Neural cell (in vitro differentiated cells): ENCODE measurements around the gene MYO9A.

Experiments used
- CTCF ChIP-seq: fragments of 450-650 bp; IDR thresholded peaks from 2 replicates; pipeline ENCODE4 v1.5.1; 2014; ENCODE audit warnings: antibody characterized with exemption, mild to moderate bottlenecking, moderate library complexity; ENCODE audit not compliant: poor library complexity, severe bottlenecking
- EZH2 ChIP-seq: fragments of 200-600, 300-800 bp; shearing (Covaris generic), sonication (generic); IDR thresholded peaks from 2 replicates; pipeline ENCODE4 v1.6.1; 2014; ENCODE audit warnings: antibody characterized with exemption, low read length, borderline replicate concordance, mild to moderate bottlenecking; ENCODE audit not compliant: insufficient read depth, poor library complexity, severe bottlenecking
- MXI1 ChIP-seq: fragments of 450-650 bp; conservative IDR thresholded peaks from 2 replicates; pipeline ENCODE4 v1.6.1; 2014; ENCODE audit warnings: antibody characterized with exemption, mild to moderate bottlenecking; ENCODE audit not compliant: poor library complexity, severe bottlenecking
- POLR2AphosphoS5 ChIP-seq: IDR thresholded peaks from 2 replicates; pipeline ENCODE4 v1.6.1; 2012
- REST ChIP-seq: IDR thresholded peaks from 2 replicates; pipeline ENCODE4 v1.6.1; 2012; ENCODE audit warnings: borderline replicate concordance
- TAF1 ChIP-seq: IDR thresholded peaks from 2 replicates; pipeline ENCODE4 v1.6.1; 2012; ENCODE audit warnings: low read depth

- TF ChIP-seq CTCF (no peak), POLR2AphosphoS5 (no peak), REST (no peak), MXI1 (no peak), EZH2 (no peak), TAF1 (no peak)
These were observed 307.5 kb downstream of the MYO9A start, which contains the start of gene NR2E3 for GRCh38 chr15:71810256-71811035.
